PC-9 (cell line): ENCODE data around the gene PRIM2.

Source experiments
- CTCF ChIP-seq: fragments of 200-600 bp; sonication (generic); conservative IDR thresholded peaks from 2 replicates; pipeline ENCODE4 v1.6.1; 2017; ENCODE audit warnings: mixed run types, antibody characterized with exemption, mild to moderate bottlenecking, moderate library complexity
- EZH2 ChIP-seq: fragments of 200-600 bp; sonication (generic); IDR thresholded peaks from 2 replicates; pipeline ENCODE4 v1.8.0; 2017; ENCODE audit warnings: antibody characterized with exemption, low read depth

- TF ChIP-seq CTCF (no peak; the same call in 1 of the 2 replicates), EZH2 (no peak)
These were observed 3.5 kb upstream of the PRIM2 start for GRCh38 chr6:57313711-57314471.
